Measurements from ENCODE around the gene SMPD2. TPM values are rescaled to one million over a fixed set of nuclear protein-coding genes. Genes with fewer than 3 reads are reported as not detected.

The SMPD2 gene
- total RNA-seq, 1 experiment from 2014 or later, result 9.9 TPM

Other genes starting within 250 kb of the SMPD2 start
- gene CD164, start 58.3 kb upstream of the SMPD2 start, total RNA-seq (2014; rRNA removed; shearing (Covaris generic)), result 188 and 193 TPM in 2 replicates
- 0.29 TPM in 1 of 2 replicates, not detected in the other for gene PPIL6, start 96 bp upstream of the SMPD2 start, total RNA-seq (2014; rRNA removed; shearing (Covaris generic))
- gene MICAL1, start 15.0 kb downstream of the SMPD2 start, total RNA-seq (2014; rRNA removed; shearing (Covaris generic)), result 45.7 and 51.9 TPM in 2 replicates
- 11.2 and 16.7 TPM in 2 replicates for gene ZBTB24, start 42.5 kb downstream of the SMPD2 start, total RNA-seq (2014; rRNA removed; shearing (Covaris generic))